Peyer's patch (tissue), 4 donors: ENCODE measurements around the gene TRIM14. TPM values are rescaled to one million over a fixed set of nuclear protein-coding genes. Genes with fewer than 3 reads are reported as not detected.

Experiments used
- DNase-seq, 3 donors: peaks; one replicate each; pipeline ENCODE4 v3.0.0-alpha.2; 2017 to 2019
- H3K27ac ChIP-seq, 4 donors: fragments of 200-600 bp; sonication (generic); one replicate each; pipeline ENCODE4 v1.5.1; 2016 to 2019
- H3K27me3 ChIP-seq, 2 donors: fragments of 200-600 bp; sonication (generic); one replicate each; pipeline ENCODE4 v1.5.1; 2019
- H3K36me3 ChIP-seq, 3 donors: fragments of 200-600 bp; sonication (generic); one replicate each; pipeline ENCODE4 v1.5.1; 2016 to 2019
- H3K4me1 ChIP-seq, 4 donors: fragments of 200-600 bp; sonication (generic); one replicate each; pipeline ENCODE4 v1.5.1; 2016 to 2019
- H3K4me3 ChIP-seq, 4 donors: fragments of 200-600 bp; sonication (generic); 1 replicate in 3 of 4; 2 replicates in 1 of 4; pipeline ENCODE4 v1.5.1; 2016 to 2019; ENCODE audit warnings: mild to moderate bottlenecking in 1 of 4
- H3K9me3 ChIP-seq, 4 donors: fragments of 200-600 bp; sonication (generic); one replicate each; pipeline ENCODE4 v1.5.1; 2016 to 2019; ENCODE audit warnings: mild to moderate bottlenecking in 1 of 4
- CTCF ChIP-seq, 6 experiments: fragments of 450-650 bp in 4 of 6; fragments of 200-600 bp in 2 of 6; sonication (generic) in 1 of 6; IDR thresholded peaks; one replicate each; pipeline ENCODE4 v1.5.1; 2017 to 2019; ENCODE audit warnings: antibody characterized with exemption in 6 of 6, mild to moderate bottlenecking in 3 of 6, moderate library complexity in 1 of 6
- POLR2A ChIP-seq, 2 donors: fragments of 450-650 bp; IDR thresholded peaks; one replicate each; pipeline ENCODE4 v1.5.1; 2017; ENCODE audit warnings: antibody characterized with exemption in 2 of 2, mild to moderate bottlenecking in 2 of 2, moderate library complexity in 2 of 2
- total RNA-seq, 4 donors: library from RNA; depleted of rRNA; stranded (reverse); fragments of >200 nt; gene quantifications; one replicate each; pipeline ENCODE4 v1.1.0, GENCODE V29; 2016

TRIM14 gene
- total RNA-seq, 4 donors from 2014 or later: 61.1 to 101 (median 72.0) TPM

GRCh38 chr9:98142182-98142907, 23.3 kb upstream of the TRIM14 start:
- no peaks in the 10 kb centered on the region for H3K36me3 ChIP-seq
- peak in 2 of 3 donors; percentile 92 to 93 for DNase-seq
- H3K27ac ChIP-seq: peak overlapping the region in 3 of 4 donors; percentile 85 to 95 (median 92)
- H3K4me1 ChIP-seq: peaks cover 5 to 40% (median 21%) of the 10 kb centered on the region in 4 donors
- H3K27me3 ChIP-seq: no peaks in the 10 kb centered on the region
- H3K4me3 ChIP-seq: no peak overlapping the region
- no peaks in the 10 kb centered on the region for H3K9me3 ChIP-seq
- TF ChIP-seq POLR2A (IDR thresholded peaks at IDR 0.05): peak in 1 of 2 donors; percentile 67
- TF ChIP-seq CTCF (IDR thresholded peaks at IDR 0.05): peak in 3 of 6 experiments; percentile 17 to 39 (median 35)

GRCh38 chr9:98140503-98140902, 21.5 kb upstream of the TRIM14 start:
- DNase-seq: peak in 1 of 3 donors; percentile 9
- no peak overlapping the region for H3K27ac ChIP-seq
- H3K9me3 ChIP-seq: no peaks in the 10 kb centered on the region
- peaks cover 0 to 4% (median 0%) of the 10 kb centered on the region in 3 donors for H3K36me3 ChIP-seq
- H3K4me1 ChIP-seq: peaks cover 0 to 25% (median 11%) of the 10 kb centered on the region in 4 donors
- TF ChIP-seq POLR2A (IDR thresholded peaks at IDR 0.05) (no peak), CTCF (IDR thresholded peaks at IDR 0.05) (no peak)
- H3K27me3 ChIP-seq: no peaks in the 10 kb centered on the region
- H3K4me3 ChIP-seq: no peak overlapping the region

GRCh38 chr9:98136489-98136888, 17.5 kb upstream of the TRIM14 start:
- no peak for TF ChIP-seq POLR2A (IDR thresholded peaks at IDR 0.05)
- TF ChIP-seq CTCF (IDR thresholded peaks at IDR 0.05): no peak
- H3K9me3 ChIP-seq: no peaks in the 10 kb centered on the region
- no peaks in the 10 kb centered on the region for H3K4me1 ChIP-seq
- no peak overlapping the region for H3K4me3 ChIP-seq
- H3K27ac ChIP-seq: no peak overlapping the region
- DNase-seq: no peak
- peaks cover 0 to 40% (median 0%) of the 10 kb centered on the region in 3 donors for H3K36me3 ChIP-seq
- no peaks in the 10 kb centered on the region for H3K27me3 ChIP-seq

GRCh38 chr9:98135938-98136337, 16.9 kb upstream of the TRIM14 start:
- DNase-seq: peak in 1 of 3 donors; percentile 15
- TF ChIP-seq CTCF (IDR thresholded peaks at IDR 0.05) (no peak), POLR2A (IDR thresholded peaks at IDR 0.05) (no peak)
- no peaks in the 10 kb centered on the region for H3K27me3 ChIP-seq
- H3K9me3 ChIP-seq: no peaks in the 10 kb centered on the region
- H3K27ac ChIP-seq: no peak overlapping the region
- H3K36me3 ChIP-seq: peaks cover 0 to 43% (median 0%) of the 10 kb centered on the region in 3 donors
- no peaks in the 10 kb centered on the region for H3K4me1 ChIP-seq
- no peak overlapping the region for H3K4me3 ChIP-seq

GRCh38 chr9:98135558-98135934, 16.5 kb upstream of the TRIM14 start:
- Histone ChIP-seq H3K4me1 (no peaks in the 10 kb centered on the region), H3K9me3 (no peaks in the 10 kb centered on the region), H3K27ac (no peak overlapping the region), H3K36me3 (peaks cover 0 to 47% (median 0%) of the 10 kb centered on the region in 3 donors), H3K4me3 (no peak overlapping the region), H3K27me3 (no peaks in the 10 kb centered on the region)
- DNase-seq: peak in 1 of 3 donors; percentile 9
- no peak for TF ChIP-seq POLR2A (IDR thresholded peaks at IDR 0.05)

GRCh38 chr9:98134702-98135557, 15.9 kb upstream of the TRIM14 start:
- peaks cover 0 to 53% (median 0%) of the 10 kb centered on the region in 3 donors for H3K36me3 ChIP-seq
- H3K4me1 ChIP-seq: no peaks in the 10 kb centered on the region
- no peaks in the 10 kb centered on the region for H3K27me3 ChIP-seq
- DNase-seq: peak in 2 of 3 donors; percentile 20 to 41
- no peak overlapping the region for H3K27ac ChIP-seq
- no peaks in the 10 kb centered on the region for H3K9me3 ChIP-seq
- no peak overlapping the region for H3K4me3 ChIP-seq
- TF ChIP-seq POLR2A (IDR thresholded peaks at IDR 0.05): no peak
- TF ChIP-seq CTCF (IDR thresholded peaks at IDR 0.05): no peak
